GM13976 (cell line): Measurements from ENCODE around the gene YBX1.

Experiments used
- DNase-seq: peaks from one replicate; pipeline ENCODE4 v3.0.0; 2012; ENCODE audit warnings: low spot score
- in situ Hi-C: fragments of 300-500 bp; cut with MboI; formaldehyde crosslinking; loops from one replicate; pipeline ENCODE4 v1.12.0; 2022; ENCODE audit warnings: low sequenced_read_pairs, mixed read lengths, inconsistent platforms; ENCODE audit not compliant: unreplicated experiment
- TF ChIP-seq, protein P1 (sequence below): IDR thresholded peaks from 2 replicates; pipeline ENCODE4 v1.5.1; 2012; ENCODE audit warnings: borderline replicate concordance, mild to moderate bottlenecking; ENCODE audit not compliant: insufficient read depth; ENCODE audit errors: extremely low read depth, missing control alignments, control extremely low read depth

The YBX1 gene

DNA sequence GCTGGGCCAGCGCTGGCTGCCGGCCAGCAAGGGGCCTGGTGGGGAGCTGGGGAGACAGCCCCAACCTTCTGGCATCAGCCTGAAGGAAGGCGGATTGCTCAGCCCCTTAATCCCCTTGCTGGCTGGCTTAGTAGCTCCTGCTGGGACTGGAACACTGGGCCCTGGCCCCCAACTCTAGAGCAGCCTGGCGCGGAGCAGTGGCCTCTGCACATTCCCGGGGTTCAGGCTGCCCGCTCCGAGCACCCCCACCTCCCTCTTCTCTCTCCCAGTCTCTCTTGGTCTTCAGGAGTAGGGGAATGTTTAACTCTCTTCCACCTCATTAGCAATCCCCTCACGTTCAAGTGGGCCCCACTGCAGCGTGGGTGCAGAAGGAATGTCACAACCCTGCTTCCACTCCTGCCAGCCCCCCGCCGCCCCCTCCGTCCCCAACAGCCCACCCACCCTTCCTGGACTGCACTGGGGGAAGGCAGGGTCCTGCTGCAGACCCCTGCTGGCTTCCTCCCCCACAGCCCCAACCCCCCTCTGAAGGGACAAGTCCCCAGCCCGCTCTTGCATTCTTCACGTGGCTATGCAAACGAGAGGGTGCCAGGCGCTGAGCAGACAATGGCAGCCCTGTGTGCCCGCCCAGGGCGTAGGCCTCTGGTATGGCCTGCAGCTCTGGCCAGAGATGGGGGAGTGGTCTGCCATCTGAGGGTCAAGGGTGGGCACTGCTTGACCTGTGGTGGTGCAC, 58.8 kb downstream of the YBX1 start:
- in situ Hi-C loops = loop anchor here (10.0 to 25.0 kb wide), 2 partner anchors 156 to 404 kb away; partner anchors contain the start of gene FOXJ3

DNA sequence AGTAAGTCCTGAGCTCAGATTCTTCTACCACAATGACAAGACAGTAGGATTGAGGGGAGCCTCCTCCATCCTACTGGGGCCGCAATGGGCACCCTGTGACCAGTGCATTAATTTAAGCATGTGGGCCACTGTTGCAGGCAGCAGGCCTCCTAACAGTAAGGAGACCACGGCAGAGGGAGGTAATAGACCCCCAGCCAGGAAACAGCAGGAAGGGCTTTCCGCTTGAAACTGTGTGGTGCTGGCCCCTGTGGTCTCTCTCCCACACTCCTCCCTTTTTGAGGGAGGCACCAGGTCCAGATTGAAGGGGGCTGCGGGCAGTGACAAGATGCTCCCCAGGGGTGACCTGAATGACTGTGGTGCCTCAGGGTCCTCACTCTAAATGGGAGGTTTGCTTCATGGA, 59.5 kb downstream of the YBX1 start:
- DNase-seq = no peak
- TF ChIP-seq, protein P1, sequence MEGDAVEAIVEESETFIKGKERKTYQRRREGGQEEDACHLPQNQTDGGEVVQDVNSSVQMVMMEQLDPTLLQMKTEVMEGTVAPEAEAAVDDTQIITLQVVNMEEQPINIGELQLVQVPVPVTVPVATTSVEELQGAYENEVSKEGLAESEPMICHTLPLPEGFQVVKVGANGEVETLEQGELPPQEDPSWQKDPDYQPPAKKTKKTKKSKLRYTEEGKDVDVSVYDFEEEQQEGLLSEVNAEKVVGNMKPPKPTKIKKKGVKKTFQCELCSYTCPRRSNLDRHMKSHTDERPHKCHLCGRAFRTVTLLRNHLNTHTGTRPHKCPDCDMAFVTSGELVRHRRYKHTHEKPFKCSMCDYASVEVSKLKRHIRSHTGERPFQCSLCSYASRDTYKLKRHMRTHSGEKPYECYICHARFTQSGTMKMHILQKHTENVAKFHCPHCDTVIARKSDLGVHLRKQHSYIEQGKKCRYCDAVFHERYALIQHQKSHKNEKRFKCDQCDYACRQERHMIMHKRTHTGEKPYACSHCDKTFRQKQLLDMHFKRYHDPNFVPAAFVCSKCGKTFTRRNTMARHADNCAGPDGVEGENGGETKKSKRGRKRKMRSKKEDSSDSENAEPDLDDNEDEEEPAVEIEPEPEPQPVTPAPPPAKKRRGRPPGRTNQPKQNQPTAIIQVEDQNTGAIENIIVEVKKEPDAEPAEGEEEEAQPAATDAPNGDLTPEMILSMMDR = no peak
- in situ Hi-C loops = loop anchor here (10.0 to 25.0 kb wide), 2 partner anchors 157 to 404 kb away; partner anchors contain the start of gene FOXJ3

More for the DNA sequence above, 58.8 kb downstream of the YBX1 start:
- no peak for DNase-seq
- TF ChIP-seq, protein P1 = no peak

DNA sequence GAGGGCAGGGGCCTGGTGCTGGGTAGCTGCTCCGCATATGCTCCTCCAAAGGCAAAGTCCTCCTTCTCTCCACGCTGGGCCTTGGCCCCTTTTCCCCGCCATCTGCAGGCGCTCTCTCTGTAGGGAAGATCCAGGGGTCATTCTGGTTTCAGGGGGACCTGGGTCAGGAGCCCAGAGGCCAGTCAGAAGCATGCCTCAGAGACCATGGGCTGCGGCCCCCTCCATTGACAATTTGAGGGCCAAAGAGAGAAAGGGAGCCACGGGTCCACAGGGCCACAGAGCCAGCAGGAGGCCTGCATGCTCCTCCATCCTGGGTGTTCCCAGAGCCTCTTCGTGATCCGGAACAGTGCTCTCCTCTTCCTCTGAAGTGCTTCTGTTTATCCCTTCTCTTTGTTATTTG, 59.9 kb downstream of the YBX1 start:
- TF ChIP-seq, protein P1 = no peak
- in situ Hi-C loops = loop anchor here (10.0 to 25.0 kb wide), 2 partner anchors 157 to 405 kb away; partner anchors contain the start of gene FOXJ3
- DNase-seq = no peak

DNA sequence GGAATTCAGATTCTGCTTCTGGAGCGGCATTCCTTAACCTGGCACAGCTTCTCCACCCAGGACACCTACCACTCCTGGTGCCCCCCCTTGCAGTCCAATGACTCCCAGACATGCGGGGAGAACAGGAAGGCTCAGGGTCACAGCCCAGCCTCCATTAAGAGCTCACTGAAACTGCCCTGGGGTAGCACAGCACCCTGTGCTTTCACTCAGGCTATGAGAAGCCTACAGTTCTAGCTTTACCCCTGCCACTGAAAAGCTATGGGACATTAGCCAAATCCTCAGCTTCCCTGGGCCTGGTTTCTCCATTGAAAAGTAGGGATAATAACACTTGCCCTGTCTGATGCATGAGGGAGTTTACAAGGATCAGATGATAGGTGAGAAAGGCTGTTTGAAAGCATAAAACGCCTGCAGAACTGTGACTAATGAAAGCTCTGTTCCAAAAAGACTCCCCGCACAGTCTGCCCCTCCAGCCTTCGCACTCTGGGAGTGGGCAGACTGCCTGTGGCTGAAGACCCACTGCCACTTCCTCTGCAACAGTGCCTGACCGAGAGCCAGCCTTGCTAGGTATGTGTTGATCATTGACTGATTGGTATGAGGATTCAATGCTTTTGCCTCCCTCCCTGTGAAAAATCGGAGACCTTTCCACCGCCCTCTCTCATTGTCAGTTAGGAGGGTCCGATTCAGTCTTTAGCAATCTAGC, 60.5 kb downstream of the YBX1 start:
- in situ Hi-C loops = loop anchor here (10.0 to 25.0 kb wide), 2 partner anchors 158 to 405 kb away; partner anchors contain the start of gene FOXJ3
- no peak for DNase-seq
- TF ChIP-seq, protein P1 = no peak

DNA sequence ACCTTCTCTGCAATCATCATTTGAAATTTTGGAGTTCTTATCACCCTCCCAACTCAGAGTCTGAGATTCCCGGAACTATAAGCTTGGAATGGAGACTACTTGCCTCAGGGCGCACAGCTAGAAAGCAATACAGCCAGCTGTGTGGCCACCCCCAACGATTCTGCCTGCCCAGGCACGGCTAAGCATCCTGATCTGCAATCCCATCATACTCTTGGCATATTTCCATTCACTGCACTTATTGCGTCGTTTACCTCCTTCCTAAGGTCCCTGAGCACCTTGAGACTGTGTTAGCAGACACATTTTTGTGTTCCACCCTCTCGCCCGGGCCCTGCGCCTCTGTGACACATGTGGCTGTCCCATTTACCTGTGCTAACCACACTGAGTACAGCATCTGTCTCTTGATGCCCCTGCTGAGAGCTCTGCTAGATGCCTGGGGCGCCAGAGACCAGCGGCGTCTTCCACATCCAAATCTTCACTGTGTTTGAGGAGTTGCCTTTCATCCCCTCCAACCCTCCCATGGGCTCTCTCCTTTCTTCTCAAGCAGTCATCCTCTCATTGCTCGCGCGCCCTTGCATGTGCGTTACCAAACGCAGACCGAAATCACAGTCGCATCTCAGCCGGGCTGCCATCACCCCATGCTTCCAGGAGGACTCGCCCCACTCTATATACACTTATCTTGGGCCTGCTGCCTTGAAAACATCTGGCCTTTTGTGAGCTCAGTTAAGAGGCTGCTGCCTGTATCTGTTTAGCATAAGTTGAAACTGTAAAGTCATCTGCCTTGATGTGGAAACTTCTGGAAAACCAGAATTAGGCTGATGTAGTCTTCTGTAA, 61.3 kb downstream of the YBX1 start:
- no peak for DNase-seq
- in situ Hi-C loops = loop anchor here (10.0 to 25.0 kb wide), 2 partner anchors 159 to 406 kb away; partner anchors contain the start of gene FOXJ3
- TF ChIP-seq, protein P1 = no peak

DNA sequence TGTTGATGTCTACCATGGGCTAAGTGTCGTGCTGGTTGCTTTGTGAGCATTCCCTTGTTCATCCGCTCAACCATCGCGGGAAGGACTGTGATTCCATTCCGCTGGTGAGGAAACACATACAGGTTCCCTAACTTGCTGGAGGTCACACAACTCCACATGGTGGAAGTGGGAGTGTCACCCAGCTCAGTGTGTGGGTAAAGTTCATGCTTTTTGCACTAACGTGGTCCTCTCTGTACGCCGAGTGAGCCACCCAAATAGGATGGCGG, 61.9 kb downstream of the YBX1 start:
- no peak for DNase-seq
- TF ChIP-seq, protein P1 = no peak
- in situ Hi-C loops = loop anchor here (10.0 to 25.0 kb wide), 2 partner anchors 159 to 407 kb away; partner anchors contain the start of gene FOXJ3
